HEK293T (cell line): ENCODE measurements around the gene KDELR1.

Experiments used
- BHLHE40 ChIP-seq: fragments of 450-650 bp; IDR thresholded peaks from 2 replicates; pipeline ENCODE4 v1.6.1; 2016; ENCODE audit warnings: mild to moderate bottlenecking, moderate library complexity, borderline replicate concordance
- CTBP1 ChIP-seq: fragments of 450-650 bp; IDR thresholded peaks from 2 replicates; pipeline ENCODE4 v1.6.1; 2016; ENCODE audit warnings: borderline replicate concordance
- FOXA1 ChIP-seq: fragments of 450-650 bp; IDR thresholded peaks from 2 replicates; pipeline ENCODE4 v1.6.1; 2016; ENCODE audit warnings: mild to moderate bottlenecking
- FOXK2 ChIP-seq: fragments of 450-650 bp; IDR thresholded peaks from 2 replicates; pipeline ENCODE4 v1.6.1; 2016; ENCODE audit warnings: mild to moderate bottlenecking
- FOXM1 ChIP-seq: fragments of 450-650 bp; IDR thresholded peaks from 2 replicates; pipeline ENCODE4 v1.6.1; 2017; ENCODE audit warnings: mild to moderate bottlenecking, borderline replicate concordance
- NFRKB ChIP-seq: fragments of 450-650 bp; IDR thresholded peaks from 2 replicates; pipeline ENCODE4 v1.6.1; 2016; ENCODE audit warnings: mild to moderate bottlenecking, moderate library complexity
- SP1 ChIP-seq: fragments of 450-650 bp; IDR thresholded peaks from 2 replicates; pipeline ENCODE4 v1.6.1; 2017
- ZNF384 ChIP-seq: fragments of 450-650 bp; IDR thresholded peaks from 2 replicates; pipeline ENCODE4 v1.6.1; 2016
- TF ChIP-seq, protein P1 (sequence below): fragments of 450-650 bp; IDR thresholded peaks from 2 replicates; pipeline ENCODE4 v1.6.1; 2016

DNA sequence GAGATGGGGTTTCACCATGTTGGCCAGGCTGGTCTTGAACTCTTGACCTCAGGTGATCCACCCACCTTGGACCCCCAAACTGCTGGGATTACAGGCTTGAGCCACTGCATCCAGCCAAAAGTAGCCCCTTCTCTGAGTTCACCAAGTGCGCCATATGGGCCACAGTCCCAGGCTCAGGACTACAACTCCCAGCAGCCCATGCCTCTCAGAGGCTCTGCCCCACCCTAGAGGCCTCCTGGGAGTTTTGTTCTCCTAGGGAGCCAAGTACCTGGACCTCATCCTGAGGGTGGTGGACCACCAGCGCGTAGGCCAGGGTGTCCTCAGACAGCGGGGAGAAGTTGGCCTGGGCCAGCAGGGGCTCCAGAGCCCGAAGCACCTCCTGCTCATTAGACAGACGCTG, 46.5 kb downstream of the KDELR1 start:
- no peak for TF ChIP-seq FOXM1
- TF ChIP-seq ZNF384: no peak
- no peak for TF ChIP-seq NFRKB
- TF ChIP-seq FOXA1: no peak
- no peak for TF ChIP-seq SP1
- no peak for TF ChIP-seq CTBP1
- TF ChIP-seq BHLHE40: no peak
- TF ChIP-seq, protein P1, sequence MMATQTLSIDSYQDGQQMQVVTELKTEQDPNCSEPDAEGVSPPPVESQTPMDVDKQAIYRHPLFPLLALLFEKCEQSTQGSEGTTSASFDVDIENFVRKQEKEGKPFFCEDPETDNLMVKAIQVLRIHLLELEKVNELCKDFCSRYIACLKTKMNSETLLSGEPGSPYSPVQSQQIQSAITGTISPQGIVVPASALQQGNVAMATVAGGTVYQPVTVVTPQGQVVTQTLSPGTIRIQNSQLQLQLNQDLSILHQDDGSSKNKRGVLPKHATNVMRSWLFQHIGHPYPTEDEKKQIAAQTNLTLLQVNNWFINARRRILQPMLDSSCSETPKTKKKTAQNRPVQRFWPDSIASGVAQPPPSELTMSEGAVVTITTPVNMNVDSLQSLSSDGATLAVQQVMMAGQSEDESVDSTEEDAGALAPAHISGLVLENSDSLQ: no peak
- TF ChIP-seq FOXK2: no peak
